ENCODE measurements around the gene NXPE4. TPM values are rescaled to one million over a fixed set of nuclear protein-coding genes. Genes with fewer than 3 reads are reported as not detected.

NXPE4 gene
- total and polyA plus RNA-seq, 2 of the 8 experiments (the other 6 are each of a cell fraction or from before 2014, with no cell fraction given), result not detected

- CTCF ChIA-PET (ENCODE audit: partially characterized antibody), result no interaction called here
- WGBS, 2 experiments (ENCODE audit: extremely low coverage in 1 of 2, insufficient coverage in 1 of 2, insufficient read length in 1 of 2, insufficient replicate concordance in 2 of 2, low coverage in 1 of 2, low lambda C conversion rate in 2 of 2, missing lambda C conversion rate in 1 of 2), result 93% methylated on average over 11 of the region's 11 CpGs; no CpG with 5 or more reads in 1 of the 2 experiments
- no peaks in the 10 kb centered on the region for H4K20me1 ChIP-seq (replicated peaks in 1 of 2; ENCODE audit: control insufficient read depth in 1 of 2, insufficient read depth in 2 of 2, low read length in 2 of 2)
- no peak for TF ChIP-seq CBX5 (IDR thresholded peaks at IDR 0.05; ENCODE audit: low read depth, low read length)
- TF ChIP-seq SP2 (IDR thresholded peaks at IDR 0.05; ENCODE audit: low read length), result no peak
- TF ChIP-seq RBBP5 (IDR thresholded peaks at IDR 0.05; ENCODE audit: borderline replicate concordance, low read depth, low read length), result no peak
- no peak overlapping the region for H2BK5ac ChIP-seq (ENCODE audit: low read depth, low read length)
- no peaks in the 10 kb centered on the region for H3K79me2 ChIP-seq (ENCODE audit: control insufficient read depth in 1 of 2, insufficient read depth in 2 of 2, low read length in 2 of 2)
- no peak overlapping the region for H3K23ac ChIP-seq (ENCODE audit: insufficient read length)
- no peak overlapping the region for H3K4ac ChIP-seq (replicated peaks; ENCODE audit: insufficient read length, low read depth, low read length)
- FAIRE-seq, result no peak
- no peak overlapping the region for H3K14ac ChIP-seq (ENCODE audit: insufficient read length)
- no peak overlapping the region for H2BK12ac ChIP-seq (ENCODE audit: low read depth, low read length)
- H2BK20ac ChIP-seq (ENCODE audit: low read length), result no peak overlapping the region
- no peak overlapping the region for H2AFZ ChIP-seq (ENCODE audit: low read length)
- no peaks in the 10 kb centered on the region for H3K27me3 ChIP-seq (replicated peaks in 1 of 4; ENCODE audit: control insufficient read depth in 3 of 4, extremely low read depth in 1 of 4, insufficient read depth in 3 of 4, low read length in 3 of 4)
- H3K4me1 ChIP-seq (replicated peaks in 1 of 4; ENCODE audit: control insufficient read depth in 3 of 4, insufficient read depth in 4 of 4, low read length in 3 of 4), result no peaks in the 10 kb centered on the region
- H4K8ac ChIP-seq (ENCODE audit: extremely low read depth, insufficient read depth, low read length), result no peak overlapping the region
- no peak overlapping the region for H3K9ac ChIP-seq (replicated peaks in 1 of 4; ENCODE audit: extremely low read depth in 1 of 4, low read depth in 3 of 4, low read length in 3 of 4)
- POLR2A ChIA-PET (ENCODE audit: partially characterized antibody), result no interaction called here
- H2AK5ac ChIP-seq (ENCODE audit: low read depth, low read length), result no peak overlapping the region
- no peak overlapping the region for H3K18ac ChIP-seq (ENCODE audit: extremely low read depth, low read length)
- H3K4me2 ChIP-seq (ENCODE audit: insufficient read depth in 1 of 2, low read depth in 2 of 2, low read length in 2 of 2), result no peak overlapping the region
- no peak overlapping the region for H2BK15ac ChIP-seq (ENCODE audit: low read length)
- H3K9me3 ChIP-seq (ENCODE audit: insufficient read depth in 2 of 2, low read depth in 1 of 2, low read length in 1 of 2), result peaks cover 15 to 43% of the 10 kb centered on the region in 2 experiments; a peak in 3 of 4 replicates
- no peak overlapping the region for H3K4me3 ChIP-seq (ENCODE audit: extremely low read depth in 1 of 4, insufficient read depth in 2 of 4, low read depth in 3 of 4, low read length in 4 of 4)
- H3K79me1 ChIP-seq (ENCODE audit: low read depth, low read length), result no peaks in the 10 kb centered on the region
- DNase-seq (ENCODE audit: low read depth in 1 of 2, low spot score in 2 of 2), result no peak
- H3K27ac ChIP-seq (ENCODE audit: low read depth, low read length), result no peak overlapping the region
- no peak overlapping the region for H2BK120ac ChIP-seq (replicated peaks; ENCODE audit: low read depth, low read length)
- H3K56ac ChIP-seq (replicated peaks; ENCODE audit: insufficient read length, low read depth, low read length), result no peak overlapping the region
- H4K5ac ChIP-seq (ENCODE audit: insufficient read length, low read depth, low read length), result no peak overlapping the region
- no peaks in the 10 kb centered on the region for H3K36me3 ChIP-seq (ENCODE audit: control insufficient read depth in 2 of 4, insufficient read depth in 4 of 4, low read length in 3 of 4)
- no peaks in the 10 kb centered on the region for H3K23me2 ChIP-seq (ENCODE audit: low read depth, low read length)
- no peak overlapping the region for H4K91ac ChIP-seq (replicated peaks; ENCODE audit: insufficient read length, low read length)
These were observed 12.3 kb upstream of the NXPE4 start for GRCh38 chr11:114607753-114608459.

All from H1 (cell line).